Skin of body (tissue), 2 donors: Measurements from ENCODE around the gene ZNF830. TPM values are rescaled to one million over a fixed set of nuclear protein-coding genes. Genes with fewer than 3 reads are reported as not detected.
"Not testable (repeated sequence)": the region's sequence is repeated elsewhere in the genome, so short reads cannot be mapped to it uniquely, and the experiment has no call there.

Experiments
- DNase-seq: peaks from one replicate; lab custom pipeline; 2025; lab: John Stamatoyannopoulos, UW
- total RNA-seq: library from RNA; depleted of rRNA; stranded (reverse); fragments of >200 nt; gene quantifications from one replicate; pipeline ENCODE4 v1.2.3, GENCODE V29; 2014

Gene ZNF830
- total RNA-seq, 1 donor from 2014 or later: 12.7 TPM

GRCh38 chr17:34991606-34992005, 30.3 kb downstream of the ZNF830 start:
- no peak for DNase-seq

GRCh38 chr17:34993031-34993430, 31.7 kb downstream of the ZNF830 start:
- no peak for DNase-seq

GRCh38 chr17:34996422-34997285, 35.3 kb downstream of the ZNF830 start:
- no peak for DNase-seq

DNA sequence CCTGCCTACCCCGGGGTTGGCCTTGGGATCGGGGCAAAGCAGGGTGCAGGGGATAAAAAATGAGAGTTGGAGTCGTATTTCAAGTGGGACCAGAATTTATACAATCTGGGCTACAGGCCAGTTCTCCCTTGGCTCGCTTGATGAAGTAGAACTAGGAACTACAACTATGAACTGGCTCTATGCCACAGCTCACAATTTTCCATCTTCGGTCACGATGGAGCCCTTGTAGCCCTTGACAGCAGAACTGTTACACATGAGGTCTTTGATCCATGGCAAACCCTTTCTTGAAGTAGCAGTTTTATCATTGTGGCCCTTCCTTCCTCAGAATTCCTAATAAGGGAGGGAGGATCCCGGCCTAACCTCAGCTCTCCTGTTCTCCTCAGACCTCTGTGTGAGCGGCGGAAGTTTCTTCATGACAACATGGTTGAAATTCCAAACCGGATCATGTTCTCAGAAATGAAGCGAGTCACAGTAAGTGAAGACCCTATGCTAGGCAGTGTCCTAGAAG, 36.1 kb downstream of the ZNF830 start:
- DNase-seq: peak; percentile 91

- no peak for DNase-seq
Observed at GRCh38 chr17:34998205-34998604, 36.9 kb downstream of the ZNF830 start.

- no peak for DNase-seq
Observed at GRCh38 chr17:34999456-34999855, 38.1 kb downstream of the ZNF830 start.

DNA sequence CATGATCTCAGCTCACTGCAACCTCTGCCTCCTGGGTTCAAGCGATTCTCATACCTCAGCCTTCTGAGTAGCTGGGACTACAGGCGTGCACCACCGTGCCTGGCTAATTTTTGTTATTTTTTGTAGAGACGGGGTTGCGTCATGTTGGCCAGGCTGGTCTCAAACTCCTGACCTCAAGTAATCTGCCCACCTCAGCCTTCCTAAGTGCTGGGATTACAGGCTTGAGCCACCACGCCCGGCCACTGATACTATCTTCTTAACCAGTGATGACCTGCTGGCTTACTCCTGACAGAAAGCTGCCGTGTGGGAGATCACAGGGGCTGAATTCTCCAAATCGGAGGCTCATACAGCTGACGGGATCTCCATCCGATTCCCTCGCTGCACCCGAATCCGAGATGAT, 39.6 kb downstream of the ZNF830 start:
- not testable (repeated sequence) for DNase-seq

DNA sequence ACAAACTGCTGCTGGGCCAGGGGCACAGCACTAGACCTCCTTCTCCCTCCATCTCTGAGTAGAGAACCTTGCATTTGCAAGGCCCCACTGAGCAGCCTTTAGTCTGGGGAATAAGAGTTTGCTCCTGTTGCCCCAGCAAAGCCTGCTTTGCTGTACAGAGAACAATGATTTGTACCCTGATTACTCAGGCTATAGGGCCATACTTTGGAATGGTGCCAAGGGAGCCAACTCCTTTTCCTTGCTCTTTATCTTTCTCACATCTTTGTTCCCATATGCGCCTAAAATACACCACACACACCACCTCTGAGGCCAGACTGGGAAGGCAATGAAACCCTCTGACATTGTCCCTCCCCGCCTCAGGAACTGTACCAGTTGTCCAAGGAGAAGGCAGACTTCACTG, 40.2 kb downstream of the ZNF830 start:
- no peak for DNase-seq

DNA sequence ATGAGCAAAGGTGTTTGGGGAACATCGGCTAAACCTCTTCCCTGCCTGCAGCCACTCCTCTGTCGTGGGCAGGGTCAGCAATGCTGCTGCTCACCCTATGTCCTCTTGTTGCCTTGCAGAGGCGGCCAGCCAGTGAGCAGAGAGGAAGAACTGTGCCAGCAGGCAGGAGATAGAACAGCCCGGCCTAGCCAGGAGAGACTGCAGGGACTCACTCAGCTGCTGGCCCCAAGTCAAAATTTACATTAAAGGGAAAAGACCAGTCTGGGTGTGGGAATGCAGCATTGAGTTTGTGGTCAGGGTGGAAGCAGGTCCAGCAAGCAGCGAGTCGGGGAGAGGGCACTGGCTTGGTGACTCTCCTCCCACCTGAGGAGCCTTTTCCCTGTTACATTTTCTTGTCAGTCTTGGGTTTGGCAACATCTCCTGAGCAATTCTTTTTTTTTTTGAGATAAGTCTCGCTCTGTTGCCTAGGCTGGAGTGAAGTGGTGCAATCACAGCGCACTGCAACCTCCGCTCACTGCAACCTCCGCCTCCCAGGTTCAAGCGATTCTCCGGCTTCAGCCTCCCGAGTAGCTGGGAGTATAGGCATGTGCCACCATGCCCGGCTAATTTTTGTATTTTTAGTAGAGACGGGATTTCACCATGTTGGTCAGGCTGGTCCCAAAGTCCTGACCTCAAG, 41.7 kb downstream of the ZNF830 start:
- DNase-seq: no peak

- DNase-seq: no peak
Observed at GRCh38 chr17:35003778-35004177, 42.4 kb downstream of the ZNF830 start.

GRCh38 chr17:35006345-35006744, 45.0 kb downstream of the ZNF830 start:
- DNase-seq: no peak

- no peak for DNase-seq
Observed at GRCh38 chr17:35006961-35007360, 45.6 kb downstream of the ZNF830 start.

- no peak for DNase-seq
Observed at GRCh38 chr17:35010093-35010492, 48.8 kb downstream of the ZNF830 start.

DNA sequence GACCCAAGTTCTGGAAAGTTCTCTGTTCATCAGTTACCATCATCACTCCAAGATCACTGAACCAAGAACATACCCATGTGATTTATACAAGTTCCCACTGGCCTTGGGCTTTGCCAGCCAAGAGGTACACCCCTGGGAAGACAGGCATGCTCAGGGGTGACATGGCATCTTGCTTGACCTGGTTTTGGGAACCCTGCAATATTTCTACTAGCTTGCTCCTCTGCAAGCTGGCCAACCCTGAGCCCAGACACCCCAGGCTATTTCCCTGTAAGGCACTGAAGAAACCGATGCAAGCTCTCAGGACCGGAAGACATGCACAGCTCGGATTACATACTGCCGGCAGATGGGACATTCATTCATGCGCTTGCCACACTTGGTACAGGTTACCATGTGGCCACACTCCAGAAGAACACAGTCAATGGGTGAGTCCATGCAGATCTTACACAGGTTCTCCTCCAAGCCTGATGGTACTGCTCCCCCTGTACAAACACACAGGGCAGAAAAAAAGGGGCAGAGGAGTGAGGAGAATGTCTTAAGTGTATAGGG, 50.4 kb downstream of the ZNF830 start:
- no peak for DNase-seq

Other genes with a start within 250 kb of the ZNF830 start
- 3.2 TPM for gene CCT6B, start 80 bp upstream of the ZNF830 start, total RNA-seq
- gene LIG3, start 19.0 kb downstream of the ZNF830 start, total RNA-seq: 40.7 TPM
- gene RFFL, start 102.2 kb downstream of the ZNF830 start, total RNA-seq: 6.5 TPM
- gene RAD51D, start 158.3 kb downstream of the ZNF830 start, total RNA-seq: 4.9 TPM
- not detected for gene FNDC8, start 160.1 kb downstream of the ZNF830 start, total RNA-seq
- gene NLE1, start 180.8 kb downstream of the ZNF830 start, total RNA-seq: 11.3 TPM
- gene UNC45B, start 186.3 kb downstream of the ZNF830 start, total RNA-seq: 13.3 TPM
- not detected for gene SLC35G3, start 232.9 kb downstream of the ZNF830 start, total RNA-seq